Effector memory CD8-positive, alpha-beta T cell (primary cell): Measurements from ENCODE around the gene SELENOO.

ENCODE experiments used
- ATAC-seq: fragments of 150-1000 bp; cut with Tn5 transposase; replicated peaks from 2 replicates; pipeline ENCODE4 v1.10.0; 2021; ENCODE audit warnings: mild to moderate bottlenecking, moderate library complexity
- DNase-seq, 3 experiments: peaks; one replicate each; pipeline ENCODE4 v3.0.0; 2021
- H3K27ac Mint-ChIP-seq, 2 donors: one replicate each; pipeline ENCODE4 v1.8.0; 2022; ENCODE audit warnings: mild to moderate bottlenecking in 2 of 2, mixed read lengths in 2 of 2, moderate library complexity in 2 of 2
- H3K27me3 Mint-ChIP-seq, 2 donors: one replicate each; pipeline ENCODE4 v1.8.0; 2022; ENCODE audit warnings: mixed read lengths in 2 of 2
- H3K36me3 Mint-ChIP-seq: one replicate; pipeline ENCODE4 v1.8.0; 2022; ENCODE audit warnings: mild to moderate bottlenecking, moderate library complexity, mixed read lengths; ENCODE audit not compliant: insufficient read depth
- H3K4me1 Mint-ChIP-seq, 2 donors: one replicate each; pipeline ENCODE4 v1.8.0; 2022; ENCODE audit warnings: low read depth in 2 of 2, mixed read lengths in 2 of 2
- H3K4me3 Mint-ChIP-seq, 2 donors: one replicate each; pipeline ENCODE4 v1.8.0; 2022; ENCODE audit warnings: mild to moderate bottlenecking in 2 of 2, mixed read lengths in 2 of 2, moderate library complexity in 2 of 2
- H3K9me3 Mint-ChIP-seq, 2 donors: one replicate each; pipeline ENCODE4 v1.8.0; 2022; ENCODE audit warnings: mixed read lengths in 2 of 2

SELENOO gene

GRCh38 chr22:50176850-50177536 is 23.8 kb upstream of the SELENOO start:
- no peaks in the 10 kb centered on the region for H3K9me3 Mint-ChIP-seq
- ATAC-seq (no peak), DNase-seq (no peak)
- H3K4me3 Mint-ChIP-seq = no peak overlapping the region
- H3K27ac Mint-ChIP-seq = no peak overlapping the region
- H3K4me1 Mint-ChIP-seq = peaks cover 5% of the 10 kb centered on the region in 2 donors
- no peaks in the 10 kb centered on the region for H3K36me3 Mint-ChIP-seq
- H3K27me3 Mint-ChIP-seq = peaks cover 14 to 45% of the 10 kb centered on the region in 2 donors

GRCh38 chr22:50177537-50178470 is 23.0 kb upstream of the SELENOO start:
- Mint-ChIP-seq H3K27ac (no peak overlapping the region), H3K36me3 (no peaks in the 10 kb centered on the region), H3K9me3 (no peaks in the 10 kb centered on the region), H3K4me3 (no peak overlapping the region), H3K27me3 (peaks cover 6 to 37% of the 10 kb centered on the region in 2 donors), H3K4me1 (peaks cover 5% of the 10 kb centered on the region in 2 donors)
- no peak for ATAC-seq
- no peak for DNase-seq

- H3K4me1 Mint-ChIP-seq = peaks cover 5% of the 10 kb centered on the region in 2 donors
- no peak for ATAC-seq
- no peak overlapping the region for H3K4me3 Mint-ChIP-seq
- no peak for DNase-seq
- H3K9me3 Mint-ChIP-seq = no peaks in the 10 kb centered on the region
- H3K27me3 Mint-ChIP-seq = peaks cover 0 to 30% of the 10 kb centered on the region in 2 donors
- no peaks in the 10 kb centered on the region for H3K36me3 Mint-ChIP-seq
- H3K27ac Mint-ChIP-seq = no peak overlapping the region
Measured at GRCh38 chr22:50178471-50178864, 22.3 kb upstream of the SELENOO start.

GRCh38 chr22:50178871-50179869 is 21.6 kb upstream of the SELENOO start:
- Mint-ChIP-seq H3K9me3 (no peaks in the 10 kb centered on the region), H3K27me3 (peaks cover 0 to 23% of the 10 kb centered on the region in 2 donors), H3K4me1 (peaks cover 5 to 7% of the 10 kb centered on the region in 2 donors), H3K36me3 (no peaks in the 10 kb centered on the region), H3K27ac (no peak overlapping the region), H3K4me3 (no peak overlapping the region)
- ATAC-seq (no peak), DNase-seq (no peak)

GRCh38 chr22:50179937-50180726 is 20.7 kb upstream of the SELENOO start:
- no peak overlapping the region for H3K4me3 Mint-ChIP-seq
- no peak overlapping the region for H3K27ac Mint-ChIP-seq
- DNase-seq (no peak), ATAC-seq (no peak)
- H3K36me3 Mint-ChIP-seq = no peaks in the 10 kb centered on the region
- H3K9me3 Mint-ChIP-seq = no peaks in the 10 kb centered on the region
- peaks cover 5 to 10% of the 10 kb centered on the region in 2 donors for H3K4me1 Mint-ChIP-seq
- peaks cover 0 to 22% of the 10 kb centered on the region in 2 donors for H3K27me3 Mint-ChIP-seq

- H3K27ac Mint-ChIP-seq = no peak overlapping the region
- H3K27me3 Mint-ChIP-seq = peaks cover 0 to 22% of the 10 kb centered on the region in 2 donors
- DNase-seq = no peak
- H3K4me3 Mint-ChIP-seq = no peak overlapping the region
- H3K9me3 Mint-ChIP-seq = no peaks in the 10 kb centered on the region
- H3K4me1 Mint-ChIP-seq = peaks cover 5 to 13% of the 10 kb centered on the region in 2 donors
- H3K36me3 Mint-ChIP-seq = no peaks in the 10 kb centered on the region
- no peak for ATAC-seq
Measured at GRCh38 chr22:50180727-50181521, 19.9 kb upstream of the SELENOO start.

GRCh38 chr22:50182176-50183081 is 18.4 kb upstream of the SELENOO start:
- no peak for DNase-seq
- no peak overlapping the region for H3K4me3 Mint-ChIP-seq
- H3K9me3 Mint-ChIP-seq = no peaks in the 10 kb centered on the region
- peaks cover 5% of the 10 kb centered on the region for H3K36me3 Mint-ChIP-seq
- H3K27ac Mint-ChIP-seq = no peak overlapping the region
- H3K27me3 Mint-ChIP-seq = peaks cover 0 to 22% of the 10 kb centered on the region in 2 donors
- no peak for ATAC-seq
- peaks cover 13 to 18% of the 10 kb centered on the region in 2 donors for H3K4me1 Mint-ChIP-seq

GRCh38 chr22:50183141-50183971 is 17.5 kb upstream of the SELENOO start:
- no peaks in the 10 kb centered on the region for H3K9me3 Mint-ChIP-seq
- peaks cover 17 to 23% of the 10 kb centered on the region in 2 donors for H3K4me1 Mint-ChIP-seq
- no peak overlapping the region for H3K27ac Mint-ChIP-seq
- DNase-seq (no peak), ATAC-seq (no peak)
- H3K36me3 Mint-ChIP-seq = peaks cover 10% of the 10 kb centered on the region
- peaks cover 0 to 22% of the 10 kb centered on the region in 2 donors for H3K27me3 Mint-ChIP-seq
- peak overlapping the region; percentile 54 to 60 for H3K4me3 Mint-ChIP-seq

GRCh38 chr22:50184004-50184901 is 16.6 kb upstream of the SELENOO start:
- Mint-ChIP-seq H3K27me3 (peaks cover 0 to 14% of the 10 kb centered on the region in 2 donors), H3K4me1 (peaks cover 19 to 26% of the 10 kb centered on the region in 2 donors), H3K4me3 (peak overlapping the region; percentile 75 to 80), H3K36me3 (peaks cover 10% of the 10 kb centered on the region), H3K27ac (no peak overlapping the region), H3K9me3 (no peaks in the 10 kb centered on the region)
- ATAC-seq (no peak), DNase-seq (no peak)

GRCh38 chr22:50184902-50185374 is 15.9 kb upstream of the SELENOO start:
- Mint-ChIP-seq H3K9me3 (no peaks in the 10 kb centered on the region), H3K27me3 (peaks cover 0 to 7% of the 10 kb centered on the region in 2 donors), H3K36me3 (peaks cover 13% of the 10 kb centered on the region), H3K27ac (peak overlapping the region in 1 of 2 donors; percentile 51), H3K4me3 (peak overlapping the region; percentile 92), H3K4me1 (peaks cover 21 to 31% of the 10 kb centered on the region in 2 donors)
- ATAC-seq = no peak
- DNase-seq = no peak
